ENCODE results near the gene AP2A1.

The AP2A1 gene

DNA sequence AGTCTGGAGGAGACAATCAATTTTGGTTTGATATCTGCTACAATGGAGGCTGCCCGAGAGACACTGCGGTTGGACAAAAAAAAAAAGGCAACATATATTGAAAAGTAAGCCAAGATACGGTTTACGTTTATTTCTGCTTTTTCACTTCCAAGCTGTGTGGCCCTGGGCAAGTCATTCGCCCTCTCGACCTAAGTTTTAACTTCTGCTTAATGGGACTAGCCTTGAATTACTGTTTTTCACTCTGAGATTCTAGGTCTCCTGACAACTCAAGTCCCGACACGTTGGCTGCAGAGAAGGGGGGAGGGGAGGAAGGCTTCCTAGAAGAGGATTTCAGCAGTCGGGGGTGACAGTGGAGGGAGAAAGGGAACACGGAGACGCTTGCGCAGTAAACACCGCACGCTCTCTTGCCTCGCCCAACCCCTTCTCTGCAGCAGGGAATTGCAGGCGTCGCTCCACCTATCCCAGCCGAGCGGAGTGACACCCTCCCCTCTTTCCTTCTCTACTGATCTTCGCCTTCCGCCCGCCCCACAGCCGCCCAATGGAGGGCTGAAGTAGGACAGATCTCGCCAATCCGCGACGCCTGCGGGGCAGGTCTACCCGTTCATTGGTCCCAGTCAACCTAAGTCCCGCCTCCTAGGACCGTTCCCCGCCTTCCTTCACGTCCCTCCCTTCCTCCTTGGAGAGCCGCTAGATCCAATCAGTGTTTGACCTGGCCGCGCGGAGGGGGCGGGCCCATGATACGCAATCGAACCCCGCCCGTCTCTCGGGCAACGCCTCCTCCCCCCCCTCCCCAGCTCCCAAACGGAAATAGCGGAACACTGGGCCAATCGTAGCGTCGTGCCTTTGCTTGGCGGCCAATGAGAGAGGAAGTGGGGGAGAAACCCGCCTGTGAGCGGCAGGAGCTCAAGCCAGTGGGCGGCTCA lies 533 bp upstream of the AP2A1 start:
- peak; percentile 97 to 99 for DNase-seq (ENCODE audit: low read depth in 2 of 2)

DNA sequence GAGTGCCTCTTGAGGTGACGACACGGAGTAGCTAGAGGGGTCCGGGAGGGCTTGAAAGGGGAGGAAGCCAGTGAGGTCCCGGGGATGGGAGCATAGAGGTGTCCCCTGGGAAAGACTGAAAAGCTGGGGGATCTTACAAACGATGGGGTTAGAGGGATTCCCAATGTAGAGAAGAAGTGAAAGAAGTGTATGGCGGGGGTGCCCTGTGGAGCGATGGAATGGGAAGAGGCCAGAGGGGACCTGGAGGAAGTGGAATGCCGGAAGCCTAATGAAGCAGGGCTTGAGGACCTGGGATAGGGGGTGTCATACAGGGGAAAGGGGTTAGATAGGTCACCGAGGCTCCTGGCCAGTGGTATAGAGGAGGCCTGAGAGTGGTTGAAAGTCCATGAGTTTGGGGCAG lies 580 bp downstream of the AP2A1 start:
- no peak for DNase-seq (ENCODE audit: low read depth in 2 of 2)

GRCh38 chr19:49767967-49768581 lies 1.3 kb downstream of the AP2A1 start:
- no peak for DNase-seq (ENCODE audit: low read depth in 2 of 2)

GRCh38 chr19:49770529-49770928 lies 3.7 kb downstream of the AP2A1 start:
- no peak for DNase-seq (ENCODE audit: low read depth in 2 of 2)

GRCh38 chr19:49771674-49772139 lies 4.9 kb downstream of the AP2A1 start:
- DNase-seq (ENCODE audit: low read depth in 2 of 2): no peak

- no peak for DNase-seq (ENCODE audit: low read depth in 2 of 2)
Observed at GRCh38 chr19:49772850-49773432, 6.1 kb downstream of the AP2A1 start.

GRCh38 chr19:49773663-49774350 lies 7.0 kb downstream of the AP2A1 start:
- no peak for DNase-seq (ENCODE audit: low read depth in 2 of 2)

DNA sequence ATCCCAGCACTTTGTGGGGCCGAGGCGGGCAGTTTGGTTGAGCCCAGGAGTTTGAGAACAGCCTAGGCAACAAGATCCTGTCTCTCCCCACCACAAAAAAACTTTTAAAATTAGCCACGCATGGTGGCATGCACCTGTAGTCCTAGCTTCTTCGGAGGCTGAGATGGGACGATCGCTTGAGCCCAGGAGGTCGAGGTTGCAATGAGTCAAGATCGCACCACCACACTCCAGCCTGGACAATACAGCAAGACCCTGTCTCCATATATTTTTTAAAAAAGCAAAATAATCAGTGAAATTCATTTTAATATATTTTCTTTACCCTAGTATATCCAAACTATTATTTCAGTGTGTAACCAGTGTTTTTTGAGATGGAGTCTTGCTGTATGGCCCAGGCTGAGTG lies 8.2 kb downstream of the AP2A1 start:
- DNase-seq (ENCODE audit: low read depth in 2 of 2): no peak

GRCh38 chr19:49775742-49776370 lies 9.1 kb downstream of the AP2A1 start:
- no peak for DNase-seq (ENCODE audit: low read depth in 2 of 2)

DNA sequence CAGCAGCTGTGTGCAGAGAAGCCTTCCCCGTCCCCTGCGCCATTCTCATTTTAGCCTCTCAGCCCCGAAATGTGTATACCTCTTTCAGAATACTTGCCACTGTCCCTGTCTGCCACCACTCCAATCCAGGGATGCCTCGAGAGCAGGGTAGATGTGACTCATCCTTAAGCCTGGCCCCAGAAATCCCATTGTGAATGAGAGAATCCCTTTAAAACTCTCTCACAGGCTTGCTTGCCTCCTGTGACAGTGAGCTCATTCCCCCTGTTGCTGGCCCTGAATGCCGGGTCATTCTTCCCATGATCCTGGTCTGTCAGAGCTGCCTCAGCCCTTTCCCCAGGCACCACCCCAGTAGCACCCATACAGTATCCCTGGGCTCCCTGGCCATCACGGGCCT lies 9.6 kb downstream of the AP2A1 start:
- no peak for DNase-seq (ENCODE audit: low read depth in 2 of 2)

DNA sequence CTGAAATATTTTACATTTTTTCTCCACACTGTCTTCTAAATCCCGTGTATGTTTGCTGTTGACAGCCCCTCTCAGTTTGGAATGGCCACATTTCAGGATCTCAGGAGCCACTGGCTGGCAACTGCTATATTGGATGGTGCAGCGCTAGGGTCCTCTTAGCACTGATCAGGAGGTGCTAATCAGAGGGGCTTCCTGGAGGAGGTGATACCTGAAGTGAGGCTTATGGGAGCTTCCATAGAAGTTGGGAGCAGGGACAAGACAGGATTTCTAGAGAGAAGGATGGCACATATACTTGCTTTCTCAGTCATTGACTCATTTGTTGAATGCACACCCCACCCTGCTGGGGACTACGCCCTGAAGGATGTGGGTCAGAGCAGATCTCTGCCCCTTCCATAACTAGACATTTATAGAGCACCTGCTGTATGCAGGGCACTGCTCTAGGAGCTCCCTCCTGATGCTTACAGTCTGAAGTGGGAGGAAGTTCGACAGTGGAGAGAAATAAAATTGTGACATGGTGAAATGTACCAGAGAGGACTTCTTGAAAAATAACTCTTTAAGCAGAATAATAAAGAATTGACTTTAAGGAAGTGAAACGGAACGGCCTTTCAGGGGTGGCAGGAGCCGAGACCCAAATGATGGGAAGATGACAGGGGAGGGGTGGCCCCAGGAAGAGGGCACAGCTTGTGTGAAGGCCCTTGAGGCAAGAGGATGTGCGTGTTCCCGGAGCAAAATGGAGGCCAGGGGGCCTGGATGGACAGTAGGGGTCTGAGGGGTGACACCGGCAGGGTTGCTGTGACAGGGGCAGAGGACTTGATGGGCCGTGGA lies 13.1 kb downstream of the AP2A1 start:
- DNase-seq (ENCODE audit: low read depth in 2 of 2): no peak

DNA sequence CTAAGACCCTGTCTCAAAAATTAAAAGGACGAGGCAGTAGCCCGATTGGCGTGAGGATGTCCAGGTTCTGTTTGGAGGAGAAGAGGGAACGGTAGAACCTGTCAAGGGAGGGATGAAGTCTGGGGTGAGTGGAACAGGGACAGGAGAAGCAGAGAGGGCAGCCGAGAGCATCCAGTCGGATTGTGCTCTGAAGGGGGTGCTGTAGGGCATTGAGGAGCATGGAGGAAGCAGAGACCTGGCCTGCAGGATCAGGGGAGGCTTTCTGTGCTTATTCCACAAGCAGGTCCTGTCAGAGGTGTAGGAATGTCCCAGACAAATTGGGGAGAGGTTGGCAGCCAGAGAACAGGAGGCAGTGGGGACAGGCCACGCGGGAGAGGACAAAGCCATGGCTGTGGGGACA lies 14.1 kb downstream of the AP2A1 start:
- no peak for DNase-seq (ENCODE audit: low read depth in 2 of 2)

GRCh38 chr19:49781394-49781793 lies 14.6 kb downstream of the AP2A1 start:
- no peak for DNase-seq (ENCODE audit: low read depth in 2 of 2)

DNA sequence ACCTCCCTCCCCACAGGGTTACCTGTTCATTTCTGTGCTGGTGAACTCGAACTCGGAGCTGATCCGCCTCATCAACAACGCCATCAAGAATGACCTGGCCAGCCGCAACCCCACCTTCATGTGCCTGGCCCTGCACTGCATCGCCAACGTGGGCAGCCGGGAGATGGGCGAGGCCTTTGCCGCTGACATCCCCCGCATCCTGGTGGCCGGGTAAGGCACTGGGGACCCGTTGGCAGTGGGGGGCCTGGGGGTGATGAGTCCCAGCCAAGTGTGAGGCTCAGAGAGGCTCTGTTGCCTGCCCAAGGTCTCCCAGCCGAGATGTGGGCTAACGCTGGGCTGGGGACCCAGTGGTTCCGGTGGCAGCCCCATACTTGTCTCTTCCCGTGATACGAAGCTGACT lies 15.7 kb downstream of the AP2A1 start:
- no peak for DNase-seq (ENCODE audit: low read depth in 2 of 2)

- DNase-seq (ENCODE audit: low read depth in 2 of 2): no peak
Observed at GRCh38 chr19:49786376-49786820, 19.6 kb downstream of the AP2A1 start.

GRCh38 chr19:49787746-49788145 lies 20.9 kb downstream of the AP2A1 start:
- DNase-seq (ENCODE audit: low read depth in 2 of 2): no peak

DNA sequence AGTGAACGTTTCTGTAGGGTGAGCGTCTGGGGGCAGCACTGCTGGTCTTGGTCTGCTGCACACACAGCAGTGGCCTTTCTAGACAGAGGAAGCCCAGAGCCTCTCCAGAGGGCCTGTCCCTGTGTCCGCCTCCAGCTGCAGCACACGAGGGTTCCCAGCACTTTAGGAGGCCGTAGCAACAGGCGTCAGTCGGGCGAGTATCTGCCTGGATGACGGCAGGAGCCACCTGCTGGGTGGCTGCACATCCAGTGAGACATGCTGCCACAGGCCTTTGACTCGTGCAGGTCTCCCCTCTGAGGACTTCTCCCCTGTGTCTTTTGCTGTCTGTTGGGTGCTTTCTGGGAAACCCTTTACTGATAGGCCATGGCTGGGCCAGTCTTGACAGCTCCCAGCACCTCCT lies 22.1 kb downstream of the AP2A1 start:
- DNase-seq (ENCODE audit: low read depth in 2 of 2): no peak

GRCh38 chr19:49790866-49791265 lies 24.1 kb downstream of the AP2A1 start:
- no peak for DNase-seq (ENCODE audit: low read depth in 2 of 2)

GRCh38 chr19:49791776-49792445 lies 25.1 kb downstream of the AP2A1 start:
- no peak for DNase-seq (ENCODE audit: low read depth in 2 of 2)
